ENCODE measurements around the gene ARL15.

ARL15 gene

GRCh38 chr5:54040018-54040417 is 270.4 kb downstream of the ARL15 start:
- Histone ChIP-seq H2AFZ (ENCODE audit: low read length) (no peak overlapping the region), H3K36me3 (ENCODE audit: insufficient read depth, low read length) (no peaks in the 10 kb centered on the region), H3K9me2 (replicated peaks; ENCODE audit: low read depth, low read length) (no peaks in the 10 kb centered on the region), H3K9me3 (ENCODE audit: insufficient read depth, low read depth, low read length) (no peaks in the 10 kb centered on the region), H3F3A (ENCODE audit: low read depth) (no peaks in the 10 kb centered on the region), H3K4me1 (ENCODE audit: insufficient read depth, low read length, poor library complexity, severe bottlenecking) (no peaks in the 10 kb centered on the region), H3K79me2 (ENCODE audit: insufficient read depth, low read length) (no peaks in the 10 kb centered on the region), H3K4me3 (ENCODE audit: low read length, poor library complexity, severe bottlenecking) (no peak overlapping the region), H3K9ac (ENCODE audit: low read depth, low read length, poor library complexity, severe bottlenecking) (no peak overlapping the region), H3K4me2 (ENCODE audit: low read depth, low read length, poor library complexity, severe bottlenecking) (no peak overlapping the region), H3K27me3 (ENCODE audit: insufficient read depth, low read length, poor library complexity, severe bottlenecking) (no peaks in the 10 kb centered on the region), H4K20me1 (ENCODE audit: insufficient read depth, low read length, poor library complexity, severe bottlenecking) (no peaks in the 10 kb centered on the region)
- no peak for TF ChIP-seq CTCF (conservative IDR thresholded peaks at IDR 0.05; ENCODE audit: low read length)
- TF ChIP-seq EZH2phosphoT487 (IDR thresholded peaks at IDR 0.05; ENCODE audit: borderline replicate concordance): no peak

GRCh38 chr5:54037205-54037604 is 273.2 kb downstream of the ARL15 start:
- TF ChIP-seq CTCF (conservative IDR thresholded peaks at IDR 0.05; ENCODE audit: low read length): no peak
- no peak for TF ChIP-seq EZH2phosphoT487 (IDR thresholded peaks at IDR 0.05; ENCODE audit: borderline replicate concordance)
- no peak overlapping the region for H3K9ac ChIP-seq (ENCODE audit: low read depth, low read length, poor library complexity, severe bottlenecking)
- H3F3A ChIP-seq (ENCODE audit: low read depth): no peaks in the 10 kb centered on the region
- no peaks in the 10 kb centered on the region for H3K4me1 ChIP-seq (ENCODE audit: insufficient read depth, low read length, poor library complexity, severe bottlenecking)
- no peak overlapping the region for H3K4me3 ChIP-seq (ENCODE audit: low read length, poor library complexity, severe bottlenecking)
- H3K36me3 ChIP-seq (ENCODE audit: insufficient read depth, low read length): no peaks in the 10 kb centered on the region
- no peak overlapping the region for H2AFZ ChIP-seq (ENCODE audit: low read length)
- no peak overlapping the region for H3K4me2 ChIP-seq (ENCODE audit: low read depth, low read length, poor library complexity, severe bottlenecking)
- H3K79me2 ChIP-seq (ENCODE audit: insufficient read depth, low read length): no peaks in the 10 kb centered on the region
- H3K27me3 ChIP-seq (ENCODE audit: insufficient read depth, low read length, poor library complexity, severe bottlenecking): no peaks in the 10 kb centered on the region
- H4K20me1 ChIP-seq (ENCODE audit: insufficient read depth, low read length, poor library complexity, severe bottlenecking): no peaks in the 10 kb centered on the region
- no peaks in the 10 kb centered on the region for H3K9me3 ChIP-seq (ENCODE audit: insufficient read depth, low read depth, low read length)
- no peaks in the 10 kb centered on the region for H3K9me2 ChIP-seq (replicated peaks; ENCODE audit: low read depth, low read length)

- Histone ChIP-seq H3K27me3 (ENCODE audit: insufficient read depth, low read length, poor library complexity, severe bottlenecking) (no peaks in the 10 kb centered on the region), H2AFZ (ENCODE audit: low read length) (no peak overlapping the region), H4K20me1 (ENCODE audit: insufficient read depth, low read length, poor library complexity, severe bottlenecking) (no peaks in the 10 kb centered on the region), H3K9ac (ENCODE audit: low read depth, low read length, poor library complexity, severe bottlenecking) (no peak overlapping the region), H3K4me3 (ENCODE audit: low read length, poor library complexity, severe bottlenecking) (no peak overlapping the region), H3F3A (ENCODE audit: low read depth) (no peaks in the 10 kb centered on the region), H3K9me3 (ENCODE audit: insufficient read depth, low read depth, low read length) (no peaks in the 10 kb centered on the region), H3K4me2 (ENCODE audit: low read depth, low read length, poor library complexity, severe bottlenecking) (no peak overlapping the region), H3K36me3 (ENCODE audit: insufficient read depth, low read length) (no peaks in the 10 kb centered on the region), H3K9me2 (replicated peaks; ENCODE audit: low read depth, low read length) (no peaks in the 10 kb centered on the region), H3K4me1 (ENCODE audit: insufficient read depth, low read length, poor library complexity, severe bottlenecking) (no peaks in the 10 kb centered on the region), H3K79me2 (ENCODE audit: insufficient read depth, low read length) (no peaks in the 10 kb centered on the region)
- TF ChIP-seq EZH2phosphoT487 (IDR thresholded peaks at IDR 0.05; ENCODE audit: borderline replicate concordance): no peak
- TF ChIP-seq CTCF (conservative IDR thresholded peaks at IDR 0.05; ENCODE audit: low read length): no peak
These were observed 279.4 kb downstream of the ARL15 start for GRCh38 chr5:54030981-54031380.

Measured in Loucy (cell line).